Hepatocyte (in vitro differentiated cells): Measurements from ENCODE around the gene FBH1.

ENCODE experiments used
- EZH2 ChIP-seq: fragments of 200-600 bp; sonication (generic); IDR thresholded peaks from 2 replicates; pipeline ENCODE4 v1.6.1; 2016; ENCODE audit warnings: antibody characterized with exemption, mild to moderate bottlenecking, borderline replicate concordance
- EZH2phosphoT487 ChIP-seq: fragments of 200-600 bp; sonication (generic); IDR thresholded peaks from one replicate; pipeline ENCODE4 v1.6.1; 2018; ENCODE audit warnings: antibody characterized with exemption, mild to moderate bottlenecking, low read depth, moderate library complexity; ENCODE audit not compliant: unreplicated experiment, severe bottlenecking
- TF ChIP-seq, protein P1 (sequence below): fragments of 200-600 bp; sonication (generic); IDR thresholded peaks from 2 replicates; pipeline ENCODE4 v1.5.1; 2016; ENCODE audit warnings: antibody characterized with exemption, mild to moderate bottlenecking; ENCODE audit not compliant: poor library complexity

DNA sequence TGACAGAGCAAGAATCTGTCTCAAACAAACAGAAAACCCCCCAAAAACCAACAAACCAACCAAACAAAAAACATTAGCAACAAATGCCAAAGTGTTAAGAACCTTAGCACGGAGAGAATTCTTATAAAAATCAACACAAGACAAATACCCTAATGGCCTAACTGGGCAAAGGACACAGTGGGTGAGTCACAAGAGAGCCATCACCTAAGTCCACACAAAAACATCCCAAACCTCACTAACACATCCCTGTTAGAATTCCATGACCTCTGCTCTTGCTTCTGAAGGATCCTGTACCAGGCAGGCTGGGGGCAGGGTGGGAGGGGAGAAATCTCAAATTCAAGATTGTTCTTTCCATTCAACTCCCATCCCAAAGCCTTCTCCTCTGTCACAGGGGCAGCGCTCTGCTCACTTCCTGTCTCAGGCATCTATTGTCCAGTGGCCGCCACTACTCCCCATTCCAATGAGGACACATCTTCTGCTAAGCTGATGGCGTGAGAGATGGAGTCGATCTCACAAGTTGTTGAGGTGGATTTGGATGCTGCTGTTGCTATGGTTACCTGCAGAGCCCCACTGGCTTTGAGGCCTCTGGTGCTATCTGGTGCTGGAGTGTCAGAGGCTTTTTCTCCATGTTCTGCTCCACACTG lies 78.1 kb downstream of the FBH1 start:
- TF ChIP-seq EZH2phosphoT487 (no peak), EZH2 (no peak)
- TF ChIP-seq, protein P1, sequence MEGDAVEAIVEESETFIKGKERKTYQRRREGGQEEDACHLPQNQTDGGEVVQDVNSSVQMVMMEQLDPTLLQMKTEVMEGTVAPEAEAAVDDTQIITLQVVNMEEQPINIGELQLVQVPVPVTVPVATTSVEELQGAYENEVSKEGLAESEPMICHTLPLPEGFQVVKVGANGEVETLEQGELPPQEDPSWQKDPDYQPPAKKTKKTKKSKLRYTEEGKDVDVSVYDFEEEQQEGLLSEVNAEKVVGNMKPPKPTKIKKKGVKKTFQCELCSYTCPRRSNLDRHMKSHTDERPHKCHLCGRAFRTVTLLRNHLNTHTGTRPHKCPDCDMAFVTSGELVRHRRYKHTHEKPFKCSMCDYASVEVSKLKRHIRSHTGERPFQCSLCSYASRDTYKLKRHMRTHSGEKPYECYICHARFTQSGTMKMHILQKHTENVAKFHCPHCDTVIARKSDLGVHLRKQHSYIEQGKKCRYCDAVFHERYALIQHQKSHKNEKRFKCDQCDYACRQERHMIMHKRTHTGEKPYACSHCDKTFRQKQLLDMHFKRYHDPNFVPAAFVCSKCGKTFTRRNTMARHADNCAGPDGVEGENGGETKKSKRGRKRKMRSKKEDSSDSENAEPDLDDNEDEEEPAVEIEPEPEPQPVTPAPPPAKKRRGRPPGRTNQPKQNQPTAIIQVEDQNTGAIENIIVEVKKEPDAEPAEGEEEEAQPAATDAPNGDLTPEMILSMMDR, result no peak
